G401.6 (cell line): ENCODE data around the gene IFT27.

Source experiments
- FAIRE-seq: peaks from 2 replicates; lab custom pipeline; 2012; peaks lifted over from hg19 to GRCh38; lab: Jason Lieb, UNC

The IFT27 gene

DNA sequence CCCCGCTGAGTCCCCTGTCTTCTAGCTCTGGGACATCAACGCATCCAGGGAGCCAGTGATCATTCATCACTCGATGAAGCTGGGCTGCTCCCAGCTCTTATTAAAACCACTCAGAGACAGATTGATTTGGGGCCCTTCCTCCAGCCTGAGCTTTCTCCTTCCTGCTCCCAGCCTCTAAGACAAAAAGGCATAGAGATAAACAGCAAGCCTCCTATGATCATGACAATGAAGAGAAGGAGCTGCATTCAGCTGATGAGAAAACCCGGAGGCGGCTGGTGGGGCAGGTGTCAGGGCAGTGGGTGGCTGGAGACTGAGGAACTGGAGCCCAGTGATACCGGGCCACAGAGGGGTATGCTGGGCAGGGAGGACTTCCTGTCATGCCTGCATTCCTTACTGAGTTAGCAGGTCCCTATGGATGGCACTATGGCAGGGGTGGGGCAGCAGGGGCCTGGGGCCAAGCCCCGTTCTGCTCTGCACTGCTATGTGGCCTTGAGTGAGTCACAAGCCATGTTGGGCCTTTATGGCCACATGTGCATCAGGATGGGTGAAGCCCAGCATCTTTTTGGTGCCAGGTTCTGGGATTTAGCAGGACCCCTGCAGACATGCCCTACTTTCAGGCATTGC, 20.7 kb upstream of the IFT27 start:
- FAIRE-seq, result no peak

DNA sequence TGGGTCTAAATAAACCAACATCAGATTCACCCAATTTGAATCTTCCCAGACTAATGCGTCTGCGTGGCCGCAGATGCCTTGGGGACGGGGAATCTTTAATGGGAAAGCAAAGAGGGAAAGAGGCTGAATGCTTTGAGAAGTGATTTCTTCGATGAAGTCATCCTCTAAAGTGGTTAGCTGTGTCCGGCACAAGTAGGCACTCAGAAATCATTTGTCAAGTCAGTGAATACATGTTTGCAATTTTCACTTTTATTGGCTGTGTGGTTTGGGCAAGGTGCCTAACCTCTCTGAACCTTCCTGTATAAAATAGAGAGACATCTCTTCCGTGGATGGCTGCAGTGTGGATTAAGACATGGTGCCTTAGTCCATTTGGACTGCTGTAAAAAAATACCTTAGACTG, 19.7 kb upstream of the IFT27 start:
- FAIRE-seq, result no peak

DNA sequence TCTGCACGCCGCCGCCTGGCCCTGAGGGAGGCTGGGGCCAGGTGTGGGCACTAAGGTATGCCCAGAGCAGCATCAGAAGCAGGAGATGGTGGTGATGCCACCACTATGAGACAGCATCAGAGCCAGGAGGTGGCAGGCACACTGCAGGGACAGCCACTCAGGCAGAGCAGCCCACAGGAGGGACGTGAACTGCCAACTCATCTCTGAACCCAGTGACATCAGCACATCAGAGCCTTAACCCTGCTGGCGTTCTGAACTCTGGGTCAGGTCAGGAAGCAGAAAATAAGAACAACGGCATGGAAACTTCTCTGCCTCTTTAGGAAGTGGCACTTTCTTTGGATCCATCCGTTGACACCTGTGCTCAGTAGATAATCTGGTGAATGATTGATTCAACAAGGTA, 14.7 kb upstream of the IFT27 start:
- no peak for FAIRE-seq

DNA sequence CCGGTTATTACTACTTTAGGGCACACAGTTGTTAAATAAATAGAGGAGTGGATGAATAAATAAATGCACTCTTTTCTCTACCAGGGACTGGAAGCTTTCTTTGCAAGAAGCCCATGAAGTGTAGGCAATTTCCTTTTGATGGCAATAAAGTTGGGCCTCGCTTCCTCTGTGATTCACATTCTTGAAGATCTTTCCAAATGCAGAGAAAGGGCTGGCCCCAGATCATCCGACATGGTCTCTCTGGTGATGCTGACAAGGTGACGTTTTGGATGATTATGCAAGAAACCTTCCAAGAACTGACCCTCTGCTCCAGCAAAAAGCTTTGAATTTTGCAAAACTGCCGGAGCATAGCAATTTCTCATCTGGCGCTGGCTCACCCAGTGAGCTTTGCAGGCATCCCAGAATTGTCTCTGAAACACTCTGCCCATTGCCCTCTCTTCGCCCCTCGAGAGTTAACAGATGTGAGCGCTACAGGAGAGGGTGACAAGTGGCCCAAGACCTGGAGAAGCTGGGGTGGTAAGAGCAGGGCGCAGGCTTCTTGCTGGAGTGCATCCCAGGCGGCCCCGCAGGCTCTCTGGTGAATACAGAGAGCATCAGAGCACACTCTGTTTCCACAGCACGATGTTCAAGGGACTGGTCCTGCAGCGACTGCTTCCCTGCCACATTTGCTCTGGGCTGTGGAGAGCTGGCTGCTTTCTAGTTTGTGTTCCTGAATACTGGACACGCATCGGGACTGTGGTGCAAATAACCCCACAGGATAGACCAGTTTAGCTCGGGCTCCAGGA, 11.5 kb upstream of the IFT27 start:
- no peak for FAIRE-seq

DNA sequence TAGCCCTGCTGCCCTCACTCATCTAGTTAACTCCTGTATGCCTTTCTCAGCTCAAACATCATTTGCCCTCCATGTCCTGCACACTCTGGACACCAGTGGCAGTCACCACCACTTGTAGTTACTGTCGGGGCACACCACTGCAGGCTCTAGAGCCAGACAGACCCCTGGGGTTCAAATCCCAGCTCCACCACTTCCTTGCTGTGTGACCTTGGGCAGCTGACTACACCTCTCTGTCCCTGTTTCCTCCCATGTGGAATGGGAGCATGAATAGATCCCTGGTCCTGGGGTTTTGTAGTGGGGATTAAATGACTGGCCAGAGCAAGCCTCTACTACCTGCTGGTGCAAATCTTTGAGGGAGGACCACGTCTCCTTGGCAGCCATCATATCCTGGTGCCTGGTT, 7.8 kb upstream of the IFT27 start:
- no peak for FAIRE-seq

DNA sequence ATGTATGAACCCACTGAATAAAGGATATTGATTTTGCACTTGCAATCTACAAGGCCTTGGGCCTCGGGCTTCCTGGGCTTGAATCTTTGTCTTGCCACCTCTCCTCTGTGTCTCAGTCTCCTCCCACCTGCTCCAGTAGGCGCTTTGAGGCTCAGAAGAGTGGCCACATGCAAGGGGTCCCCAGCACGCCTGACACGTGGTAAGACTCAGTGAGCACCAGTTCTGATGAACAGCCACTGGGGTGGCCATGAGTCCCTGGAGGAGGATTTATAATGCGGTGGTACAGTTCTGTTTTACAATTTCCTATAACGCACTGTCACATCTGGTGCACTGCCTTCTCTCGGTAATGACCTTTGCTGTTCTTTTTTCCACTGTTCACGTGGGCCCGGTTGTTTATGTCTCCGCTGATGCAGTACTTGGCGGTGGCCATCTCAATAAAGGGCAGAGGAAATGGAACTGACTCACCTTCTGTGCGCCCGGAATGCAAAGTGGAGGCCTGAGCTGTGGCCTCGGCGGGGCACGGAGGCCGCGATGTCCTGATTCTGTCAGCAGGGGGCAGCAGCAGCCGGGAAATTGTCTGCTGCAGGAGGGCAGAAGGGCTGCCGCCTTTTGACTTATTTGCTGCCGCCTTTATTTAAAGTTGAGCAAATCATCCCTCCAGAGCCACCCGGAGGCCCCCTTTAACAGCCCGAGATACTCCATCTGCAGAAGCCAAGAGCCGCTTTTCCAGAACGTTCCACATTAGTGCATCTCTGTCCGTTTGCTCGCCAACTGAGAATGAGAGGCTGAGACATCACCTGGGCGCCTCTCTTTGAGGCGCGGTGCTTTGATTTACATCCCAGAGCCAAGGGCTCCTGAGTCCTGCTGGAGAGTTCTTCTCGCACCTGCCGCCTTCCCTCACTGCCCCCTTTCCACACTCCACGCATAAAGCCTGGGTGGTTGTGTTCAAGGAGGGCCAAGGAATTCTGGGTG, 6.0 kb upstream of the IFT27 start:
- no peak for FAIRE-seq

DNA sequence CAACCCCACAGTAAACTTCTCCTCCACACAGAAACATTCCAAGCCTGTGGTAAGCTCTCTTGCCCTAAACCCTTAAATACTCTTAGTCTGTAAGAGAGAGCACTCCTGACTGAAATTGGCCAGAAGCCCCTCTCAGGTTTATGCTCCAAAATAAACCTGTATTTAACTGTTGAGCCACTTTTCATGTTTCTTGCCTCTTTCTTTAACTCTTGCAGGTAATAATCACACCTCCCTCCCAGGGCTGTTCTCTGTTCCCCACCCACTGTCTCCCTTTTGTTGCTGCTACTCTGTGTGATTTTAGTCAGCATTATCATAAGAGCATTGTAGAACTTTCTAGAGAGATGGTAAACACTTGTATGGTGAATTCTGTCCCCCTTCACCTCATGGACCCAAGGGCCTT, 2.1 kb upstream of the IFT27 start:
- no peak for FAIRE-seq

DNA sequence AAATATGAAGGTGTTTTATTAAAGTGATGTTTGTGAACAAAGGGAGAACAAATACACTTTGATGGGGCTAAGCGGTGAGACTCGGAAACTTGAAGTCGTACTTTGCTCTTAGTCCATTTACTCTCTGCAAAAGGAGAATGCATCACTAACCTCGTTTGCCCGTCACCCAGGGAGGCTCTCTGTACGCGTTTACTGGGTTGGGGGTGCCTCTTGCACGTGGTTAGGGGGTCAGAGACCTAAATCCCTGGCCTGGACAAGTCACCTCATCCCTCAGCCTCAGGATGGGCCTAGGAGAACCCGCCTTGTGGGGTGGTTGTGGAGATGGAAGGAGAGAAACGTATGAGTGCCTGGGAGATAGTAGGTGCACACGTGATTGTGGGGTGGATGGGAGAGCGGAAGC, 803 bp upstream of the IFT27 start:
- FAIRE-seq, result no peak

DNA sequence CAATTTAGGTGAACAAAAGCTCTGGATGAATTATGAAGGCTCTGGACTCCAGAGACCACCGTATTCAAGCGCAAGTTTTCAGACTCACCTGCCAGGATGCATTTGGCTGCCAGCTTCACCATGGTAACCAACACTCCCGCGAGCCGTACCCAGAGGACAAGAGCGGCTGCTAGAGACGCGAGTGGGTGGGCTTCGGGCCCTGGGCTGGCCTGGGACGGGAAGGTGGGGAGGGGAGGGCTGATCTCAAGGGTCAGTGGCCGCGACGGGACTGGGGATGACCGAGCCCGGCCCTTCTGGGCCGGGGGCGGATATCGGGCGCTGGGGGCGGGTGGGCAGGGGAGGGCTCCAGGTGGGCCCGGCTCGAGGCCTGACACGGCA, 344 bp downstream of the IFT27 start:
- FAIRE-seq, result no peak

DNA sequence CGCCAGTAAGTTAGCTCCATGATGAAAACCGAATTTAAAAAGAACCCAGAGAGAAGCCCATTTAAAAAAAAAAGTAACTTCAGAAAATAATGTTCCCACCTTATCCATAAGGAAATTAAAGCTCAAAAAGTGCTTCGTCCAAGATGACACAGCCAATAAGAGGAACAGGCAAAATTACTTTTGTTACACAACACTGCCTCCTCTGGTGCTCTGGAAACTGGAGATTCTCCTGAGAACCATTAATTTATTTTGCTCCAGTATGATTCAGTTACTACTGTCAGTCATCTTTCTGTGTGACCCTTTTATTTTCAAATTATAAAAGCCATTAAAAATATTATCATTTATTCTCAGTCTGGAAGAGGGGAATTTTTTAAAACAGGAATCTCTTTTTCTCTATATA, 2.0 kb downstream of the IFT27 start:
- peak; percentile 80 for FAIRE-seq

DNA sequence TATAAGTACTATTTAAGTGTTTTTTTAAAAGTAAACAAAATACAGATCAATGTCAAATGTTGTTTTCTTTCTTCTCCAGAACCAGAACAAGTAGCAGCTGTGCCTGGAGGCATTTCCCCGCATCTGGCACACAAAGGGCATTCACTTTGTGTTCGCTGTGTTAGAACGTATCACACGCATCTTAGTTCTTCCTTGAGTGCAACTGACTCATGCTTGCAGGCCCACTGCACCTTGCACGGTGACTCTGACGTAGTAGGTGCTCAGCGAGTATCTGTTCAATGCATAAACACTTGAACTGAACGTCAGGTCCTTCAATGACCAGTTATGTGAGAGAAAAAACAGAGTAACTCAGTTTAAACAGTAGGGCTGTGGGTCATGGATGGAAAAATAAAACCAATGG, 3.5 kb downstream of the IFT27 start:
- FAIRE-seq, result no peak

DNA sequence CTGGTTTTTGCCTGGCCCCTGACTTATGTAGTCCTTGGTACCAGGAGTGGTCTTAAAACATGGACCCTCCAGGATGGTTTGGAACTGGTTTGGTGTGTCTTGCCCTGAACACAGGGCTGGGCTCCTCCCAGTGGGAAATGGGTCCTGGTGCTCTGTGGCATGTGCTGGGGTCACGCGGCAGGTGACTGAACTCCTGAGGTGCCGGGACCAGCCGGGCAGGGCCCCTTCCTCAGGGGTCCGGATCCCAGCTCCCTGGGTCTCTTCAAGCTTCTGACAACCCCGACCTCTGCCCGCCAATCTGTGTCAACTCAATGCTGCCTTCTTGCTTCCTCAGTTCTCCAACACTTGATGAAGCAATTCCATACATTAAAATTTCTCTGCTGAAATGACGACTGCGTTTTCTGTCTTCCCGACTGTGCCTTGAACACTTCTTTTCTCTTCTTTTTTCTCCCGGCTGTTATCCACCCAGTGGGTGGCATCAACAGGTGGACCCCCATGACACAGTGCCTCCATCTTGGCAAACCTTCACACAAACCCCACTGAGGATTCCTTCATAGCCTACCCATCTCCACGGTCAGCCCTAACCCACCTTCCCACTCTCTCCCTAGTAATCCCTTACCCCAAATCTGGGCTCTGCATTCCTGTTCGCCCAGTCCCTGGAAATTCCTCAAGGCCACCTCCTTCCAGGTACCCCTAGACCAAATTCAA, 4.4 kb downstream of the IFT27 start:
- no peak for FAIRE-seq

DNA sequence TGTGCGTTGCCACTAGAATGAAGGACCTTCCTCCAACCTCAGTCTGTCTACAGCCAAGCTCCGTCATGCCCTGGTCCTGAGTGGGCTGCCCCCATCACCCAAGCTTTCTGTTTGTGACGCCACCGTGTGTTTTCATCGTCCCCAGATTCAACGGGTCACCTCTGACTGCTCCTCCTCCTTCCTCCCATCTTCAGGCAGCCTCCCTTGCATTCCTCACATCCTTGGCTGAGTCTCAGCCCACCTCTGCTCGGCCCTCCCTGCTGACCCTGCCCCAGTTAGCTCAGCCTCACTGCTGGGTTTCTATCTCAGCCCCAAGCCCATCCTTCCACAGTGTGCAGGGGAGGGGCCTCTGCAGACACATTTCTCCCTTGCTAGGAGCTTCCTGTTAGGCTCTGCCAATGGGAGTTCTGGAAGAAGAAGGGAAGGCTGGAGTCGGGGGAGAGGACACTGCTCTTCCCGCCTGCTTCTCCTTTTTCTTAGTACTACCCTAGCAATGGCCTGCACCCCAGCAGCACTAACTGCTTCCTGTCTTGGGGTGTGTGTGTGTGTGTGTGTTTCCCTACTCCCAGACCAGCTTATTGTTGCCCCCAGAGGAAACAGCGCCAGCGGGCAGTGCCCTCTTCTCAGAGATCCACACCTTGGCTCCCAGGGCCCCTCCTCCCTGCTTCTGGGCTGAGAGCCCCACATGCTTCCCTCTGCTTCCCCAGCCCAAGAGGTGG, 5.2 kb downstream of the IFT27 start:
- FAIRE-seq, result no peak

DNA sequence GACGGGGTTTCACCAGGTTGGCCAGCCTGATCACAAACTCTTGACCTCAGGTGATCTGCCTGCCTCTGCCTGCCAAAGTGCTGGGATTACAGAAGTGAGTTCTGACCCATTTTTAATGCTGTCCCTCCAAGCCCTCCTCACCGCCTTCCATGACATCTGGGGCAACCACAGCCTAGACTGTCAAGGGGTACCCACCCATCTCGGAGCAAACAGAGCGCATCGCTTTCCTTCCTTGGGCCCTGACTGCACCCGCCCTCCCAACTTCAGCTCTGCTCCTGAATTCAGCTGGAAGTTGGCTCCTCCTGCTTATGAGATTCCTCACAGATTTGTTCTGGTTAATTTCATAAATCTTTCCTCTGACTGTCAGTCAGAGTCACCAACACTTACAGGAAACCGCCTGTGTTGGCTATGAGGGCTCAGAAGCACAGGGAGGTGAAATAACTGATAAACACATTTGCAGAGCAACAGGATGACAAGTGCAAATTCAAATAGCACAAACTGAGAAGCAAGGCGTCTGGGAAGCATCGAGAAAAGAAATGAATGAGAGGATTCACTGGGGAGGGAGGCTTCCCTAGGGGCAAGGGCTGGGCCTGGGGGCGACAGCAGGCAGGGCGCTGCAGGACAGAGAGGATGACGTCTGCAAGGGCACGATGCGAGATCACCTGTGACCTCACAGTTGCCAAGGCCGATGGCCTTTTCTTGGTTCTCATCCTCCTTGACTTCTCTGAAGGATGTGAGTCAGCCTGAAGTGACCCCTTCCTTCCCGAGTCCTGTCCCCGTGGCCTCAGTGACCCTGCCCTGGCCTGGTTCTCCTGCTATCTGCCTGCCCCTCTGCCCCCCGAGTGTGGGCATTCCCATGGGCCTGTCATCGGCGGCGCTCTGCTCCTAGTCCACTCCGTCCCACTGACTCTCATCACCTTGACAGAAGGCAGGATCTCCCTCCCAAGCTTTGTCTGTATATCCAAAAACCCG, 6.1 kb downstream of the IFT27 start:
- FAIRE-seq, result no peak

DNA sequence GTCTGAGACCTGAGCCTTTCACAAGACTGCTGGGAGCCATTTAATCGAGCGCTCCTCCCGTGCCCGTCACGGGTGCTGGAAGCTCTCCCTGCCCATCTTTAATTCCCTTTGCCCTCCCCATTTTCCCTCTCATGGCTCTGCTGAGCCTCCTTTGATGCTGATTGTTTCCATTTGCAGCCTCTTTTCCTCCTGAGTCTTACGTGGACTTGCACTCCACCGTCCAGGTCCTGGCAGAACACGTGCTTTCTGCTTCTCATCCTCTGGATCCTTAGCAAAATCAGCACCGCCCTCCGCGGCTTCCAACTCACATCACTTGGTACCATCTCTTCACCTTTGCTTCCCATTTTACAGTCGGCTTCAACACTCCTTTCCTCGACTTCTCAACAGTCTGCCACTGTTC, 7.3 kb downstream of the IFT27 start:
- no peak for FAIRE-seq

DNA sequence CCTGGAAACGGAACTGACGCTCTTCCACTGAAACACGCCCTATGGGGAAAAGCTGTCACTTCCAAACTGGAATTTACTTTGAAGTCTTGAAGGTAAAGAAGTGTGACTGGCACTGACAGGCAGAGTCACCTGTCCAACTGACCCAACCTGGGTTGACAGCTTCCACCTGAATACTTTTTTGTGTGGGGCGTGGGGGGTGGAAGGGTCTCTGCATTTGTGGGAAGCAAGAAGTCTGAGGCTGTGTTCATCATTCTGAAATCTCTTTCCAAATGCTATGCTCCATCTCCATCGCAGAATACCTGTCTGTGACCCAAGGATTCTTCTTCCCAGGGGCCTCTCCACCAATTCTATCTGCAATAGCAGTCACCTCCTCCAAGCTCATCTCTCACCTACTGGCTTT, 7.8 kb downstream of the IFT27 start:
- FAIRE-seq, result no peak

DNA sequence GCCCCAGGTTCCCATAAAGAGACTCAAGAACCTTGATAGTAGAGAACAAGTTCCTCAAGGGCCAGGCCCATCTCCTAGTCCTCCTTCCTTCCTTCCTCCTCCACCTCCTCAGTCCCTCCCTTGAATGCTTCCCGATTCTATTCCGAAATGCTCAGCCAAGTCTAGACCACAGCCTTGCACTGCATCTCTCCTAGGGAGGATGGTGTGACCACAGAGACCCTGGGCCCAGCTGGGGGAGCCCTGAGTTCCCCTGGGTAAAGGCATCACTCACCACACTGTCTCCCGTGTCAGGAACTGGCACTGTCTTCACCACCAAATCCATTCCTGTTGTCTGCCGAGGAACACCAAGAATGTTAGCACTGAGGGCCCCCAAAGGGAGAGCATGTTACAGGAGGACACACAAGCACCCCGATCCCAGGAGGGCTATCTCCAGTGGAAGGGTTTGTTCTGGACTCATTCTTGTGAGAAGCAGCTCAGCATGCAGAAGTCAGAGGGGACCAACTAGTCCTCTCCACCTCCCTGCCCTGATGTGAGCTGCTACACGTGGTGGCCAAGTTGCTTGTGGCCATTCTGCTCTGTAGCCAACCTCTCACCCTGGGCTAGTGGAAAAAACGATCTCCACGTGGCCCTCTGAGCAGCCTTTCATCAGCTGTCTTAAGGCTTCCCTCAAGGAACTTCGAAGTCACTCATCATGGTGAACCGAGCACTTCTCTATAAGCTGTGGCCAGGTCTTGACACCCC, 8.7 kb downstream of the IFT27 start:
- no peak for FAIRE-seq

DNA sequence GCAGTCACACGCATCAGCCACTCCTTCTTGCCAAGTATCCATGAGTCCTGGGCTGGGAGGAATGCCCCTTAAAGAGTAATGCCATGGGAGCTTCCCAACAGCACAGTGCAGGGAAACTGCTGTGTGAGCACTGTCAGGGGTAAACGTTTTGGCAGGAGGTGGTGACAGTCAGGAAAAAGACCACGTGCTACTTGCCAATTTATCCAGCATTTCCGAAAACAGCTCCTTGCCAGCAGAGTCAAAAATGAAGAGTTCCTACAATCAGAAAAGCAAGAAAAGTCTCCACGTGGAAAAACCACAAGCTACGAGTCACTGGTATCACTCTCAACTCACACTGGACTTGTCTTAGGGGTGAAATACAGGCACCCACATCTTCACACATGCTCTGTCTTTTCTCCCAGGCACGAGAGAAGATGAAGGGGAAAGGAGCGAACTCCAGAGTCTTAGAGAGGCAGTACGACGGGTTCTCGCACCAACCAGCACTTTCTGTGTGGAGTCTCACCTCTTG, 9.9 kb downstream of the IFT27 start:
- no peak for FAIRE-seq

DNA sequence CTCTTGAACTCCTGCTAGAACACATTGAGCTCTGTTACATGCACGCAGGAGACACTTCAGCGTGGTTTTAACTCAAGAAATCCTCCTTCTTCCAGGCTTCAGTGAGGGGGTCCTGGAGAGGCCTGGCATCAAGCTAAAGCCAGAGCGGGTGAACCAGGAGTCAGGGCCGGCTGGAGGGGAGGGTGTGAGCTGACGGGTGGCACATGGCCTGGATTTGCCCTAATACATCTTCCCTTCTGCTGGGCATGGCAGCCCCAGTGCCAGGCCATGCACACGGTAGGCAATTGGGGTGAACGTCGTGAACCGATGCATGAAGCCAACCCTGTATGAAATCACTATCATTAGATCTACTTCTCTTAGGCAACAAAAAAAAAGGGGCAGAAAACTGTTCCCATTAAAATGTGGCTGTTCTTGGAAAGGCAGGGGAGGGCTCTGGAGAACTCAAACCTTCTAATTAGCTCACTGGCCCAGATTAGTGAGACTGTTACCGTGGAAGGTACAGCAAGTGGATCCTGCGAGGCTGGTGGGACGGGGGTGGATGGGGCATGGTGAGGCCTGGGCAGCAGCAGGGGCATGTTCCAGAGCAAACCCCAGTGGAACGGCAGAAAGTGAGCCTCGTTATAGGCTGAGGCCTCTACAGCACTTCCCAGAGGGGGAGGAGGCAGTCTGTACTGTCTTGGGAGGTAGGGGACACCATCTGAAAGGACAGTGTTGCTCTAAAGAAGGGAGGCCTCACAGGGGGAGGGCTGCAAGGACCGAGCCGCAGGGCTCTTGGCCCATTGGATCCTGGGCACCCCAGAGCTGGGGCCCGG, 10.6 kb downstream of the IFT27 start:
- FAIRE-seq, result no peak
